HEK293 (cell line): ENCODE data around the gene IL25.

Experiments
- ZNF138 ChIP-seq: fragments of 450-650 bp; formaldehyde crosslinking; IDR thresholded peaks from 2 replicates; pipeline ENCODE4 v1.5.1; 2016; ENCODE audit warnings: missing biosample characterization, missing genetic modification characterization, borderline replicate concordance
- ZNF174 ChIP-seq: fragments of 450-650 bp; formaldehyde crosslinking; IDR thresholded peaks from 2 replicates; pipeline ENCODE4 v1.5.0; 2017; ENCODE audit warnings: missing biosample characterization, mild to moderate bottlenecking, missing genetic modification characterization
- ZNF24 ChIP-seq: fragments of 450-650 bp; formaldehyde crosslinking; IDR thresholded peaks from 2 replicates; pipeline ENCODE4 v1.5.1; 2016; ENCODE audit warnings: missing biosample characterization, missing genetic modification characterization
- ZNF555 ChIP-seq: fragments of 450-650 bp; formaldehyde crosslinking; conservative IDR thresholded peaks from 2 replicates; pipeline ENCODE4 v1.5.1; 2017; ENCODE audit warnings: missing biosample characterization, mild to moderate bottlenecking, missing genetic modification characterization, inconsistent platforms
- ZNF76 ChIP-seq: fragments of 450-650 bp; formaldehyde crosslinking; IDR thresholded peaks from 2 replicates; pipeline ENCODE4; 2016; ENCODE audit warnings: low read depth, missing biosample characterization, missing genetic modification characterization, borderline replicate concordance
- ZXDB ChIP-seq: fragments of 450-650 bp; formaldehyde crosslinking; IDR thresholded peaks from 2 replicates; pipeline ENCODE4 v1.5.1; 2016; ENCODE audit warnings: missing biosample characterization, missing genetic modification characterization
- TF ChIP-seq, protein P1 (sequence below): fragments of 450-650 bp; formaldehyde crosslinking; IDR thresholded peaks from 2 replicates; pipeline ENCODE4 v1.5.1; 2016; ENCODE audit warnings: missing biosample characterization, missing genetic modification characterization

DNA sequence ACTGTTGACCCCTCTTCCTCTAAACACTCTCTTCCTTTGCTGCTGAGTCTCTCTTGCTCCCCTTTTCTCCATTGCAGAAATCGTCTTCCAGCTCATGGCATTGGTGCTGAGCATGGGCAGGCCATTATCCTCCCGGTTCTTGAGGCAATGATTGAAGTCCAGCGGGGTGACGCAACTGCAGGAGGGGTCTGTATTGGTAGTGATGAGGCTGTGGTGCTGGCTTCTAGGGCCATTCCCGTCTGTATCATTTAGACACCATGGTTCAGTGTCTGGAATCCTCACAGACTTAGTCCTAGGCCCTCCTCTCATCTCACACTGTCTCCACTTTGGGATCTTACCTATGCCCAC is 19.2 kb upstream of the IL25 start:
- TF ChIP-seq ZNF138 (tag by site-specific recombination) (no peak), ZXDB (no peak), ZNF24 (tag by site-specific recombination) (no peak), ZNF174 (tag by site-specific recombination) (no peak), ZNF555 (tag by site-specific recombination) (no peak), ZNF76 (no peak)
- TF ChIP-seq, protein P1, sequence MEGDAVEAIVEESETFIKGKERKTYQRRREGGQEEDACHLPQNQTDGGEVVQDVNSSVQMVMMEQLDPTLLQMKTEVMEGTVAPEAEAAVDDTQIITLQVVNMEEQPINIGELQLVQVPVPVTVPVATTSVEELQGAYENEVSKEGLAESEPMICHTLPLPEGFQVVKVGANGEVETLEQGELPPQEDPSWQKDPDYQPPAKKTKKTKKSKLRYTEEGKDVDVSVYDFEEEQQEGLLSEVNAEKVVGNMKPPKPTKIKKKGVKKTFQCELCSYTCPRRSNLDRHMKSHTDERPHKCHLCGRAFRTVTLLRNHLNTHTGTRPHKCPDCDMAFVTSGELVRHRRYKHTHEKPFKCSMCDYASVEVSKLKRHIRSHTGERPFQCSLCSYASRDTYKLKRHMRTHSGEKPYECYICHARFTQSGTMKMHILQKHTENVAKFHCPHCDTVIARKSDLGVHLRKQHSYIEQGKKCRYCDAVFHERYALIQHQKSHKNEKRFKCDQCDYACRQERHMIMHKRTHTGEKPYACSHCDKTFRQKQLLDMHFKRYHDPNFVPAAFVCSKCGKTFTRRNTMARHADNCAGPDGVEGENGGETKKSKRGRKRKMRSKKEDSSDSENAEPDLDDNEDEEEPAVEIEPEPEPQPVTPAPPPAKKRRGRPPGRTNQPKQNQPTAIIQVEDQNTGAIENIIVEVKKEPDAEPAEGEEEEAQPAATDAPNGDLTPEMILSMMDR (tag by site-specific recombination): no peak
